ENCODE data around the gene ALS2.

ALS2 gene

GRCh38 chr2:201656740-201657139 lies 124.0 kb downstream of the ALS2 start:
- DNase-seq (ENCODE audit: low read depth) = no peak
- TF ChIP-seq MAX (IDR thresholded peaks at IDR 0.05; ENCODE audit: low read depth, low read length) (no peak), MYC (IDR thresholded peaks at IDR 0.05; ENCODE audit: low read depth, low read length) (no peak), POLR2A (IDR thresholded peaks at IDR 0.05; ENCODE audit: extremely low read depth, insufficient read length) (no peak), CTCF (IDR thresholded peaks at IDR 0.05; ENCODE audit: low read depth, low read length) (no peak)
- no peak overlapping the region for H3K4me3 ChIP-seq (ENCODE audit: low read depth, low read length)

GRCh38 chr2:201656102-201656501 lies 124.6 kb downstream of the ALS2 start:
- no peak for DNase-seq (ENCODE audit: low read depth)
- no peak for TF ChIP-seq CTCF (IDR thresholded peaks at IDR 0.05; ENCODE audit: low read depth, low read length)
- TF ChIP-seq MAX (IDR thresholded peaks at IDR 0.05; ENCODE audit: low read depth, low read length) = no peak
- no peak for TF ChIP-seq POLR2A (IDR thresholded peaks at IDR 0.05; ENCODE audit: extremely low read depth, insufficient read length)
- no peak for TF ChIP-seq MYC (IDR thresholded peaks at IDR 0.05; ENCODE audit: low read depth, low read length)
- no peak overlapping the region for H3K4me3 ChIP-seq (ENCODE audit: low read depth, low read length)

- H3K4me3 ChIP-seq (ENCODE audit: low read depth, low read length) = no peak overlapping the region
- DNase-seq (ENCODE audit: low read depth) = no peak
- TF ChIP-seq MAX (IDR thresholded peaks at IDR 0.05; ENCODE audit: low read depth, low read length) = no peak
Measured at GRCh38 chr2:201654616-201655384, 125.9 kb downstream of the ALS2 start.

GRCh38 chr2:201653221-201653620 lies 127.5 kb downstream of the ALS2 start:
- no peak for DNase-seq (ENCODE audit: low read depth)
- no peak overlapping the region for H3K4me3 ChIP-seq (ENCODE audit: low read depth, low read length)
- TF ChIP-seq MYC (IDR thresholded peaks at IDR 0.05; ENCODE audit: low read depth, low read length) = no peak
- TF ChIP-seq MAX (IDR thresholded peaks at IDR 0.05; ENCODE audit: low read depth, low read length) = no peak
- TF ChIP-seq CTCF (IDR thresholded peaks at IDR 0.05; ENCODE audit: low read depth, low read length) = no peak
- TF ChIP-seq POLR2A (IDR thresholded peaks at IDR 0.05; ENCODE audit: extremely low read depth, insufficient read length) = no peak

All from NB4 (cell line).